HG03521 (cell line): ENCODE measurements around the gene TSPO.
"Not testable (repeated sequence)": the region's sequence is repeated elsewhere in the genome, so short reads cannot be mapped to it uniquely, and the experiment has no call there.

Source experiments
- ATAC-seq: cut with Tn5 transposase; IDR thresholded peaks from one replicate; pipeline ENCODE4 v1.9.1; 2021; ENCODE audit warnings: mild to moderate bottlenecking, moderate library complexity; ENCODE audit not compliant: unreplicated experiment

The TSPO gene

GRCh38 chr22:43129426-43130425 lies 21.6 kb upstream of the TSPO start:
- ATAC-seq, result no peak

GRCh38 chr22:43131773-43132501 lies 19.4 kb upstream of the TSPO start:
- ATAC-seq, result no peak

GRCh38 chr22:43133401-43133800 lies 18.0 kb upstream of the TSPO start:
- no peak for ATAC-seq

- ATAC-seq, result no peak
Measured at GRCh38 chr22:43134553-43134952, 16.8 kb upstream of the TSPO start.

- no peak for ATAC-seq
Measured at GRCh38 chr22:43135565-43135964, 15.8 kb upstream of the TSPO start.

- no peak for ATAC-seq
Measured at GRCh38 chr22:43136255-43136654, 15.1 kb upstream of the TSPO start.

- ATAC-seq, result no peak
Measured at GRCh38 chr22:43136801-43137200, 14.6 kb upstream of the TSPO start.

GRCh38 chr22:43142880-43143562 lies 8.3 kb upstream of the TSPO start, which contains the start of gene MCAT:
MCAT (minus strand) TSS chr22:43143398; CDS start chr22:43143348, 50 bp downstream.
- ATAC-seq, result peak; percentile 78

GRCh38 chr22:43144949-43145348 lies 6.4 kb upstream of the TSPO start:
- ATAC-seq, result no peak

- ATAC-seq, result not testable (repeated sequence)
Measured at GRCh38 chr22:43145371-43145770, 6.0 kb upstream of the TSPO start.

GRCh38 chr22:43146332-43146731 lies 5.0 kb upstream of the TSPO start:
- ATAC-seq, result not testable (repeated sequence)

- no peak for ATAC-seq
Measured at GRCh38 chr22:43147821-43148220, 3.5 kb upstream of the TSPO start.

GRCh38 chr22:43148581-43148980 lies 2.8 kb upstream of the TSPO start:
- no peak for ATAC-seq

- ATAC-seq, result no peak
Measured at GRCh38 chr22:43150731-43151206, 590 bp upstream of the TSPO start.

- ATAC-seq, result no peak
Measured at GRCh38 chr22:43152003-43152356, 621 bp downstream of the TSPO start.

GRCh38 chr22:43152357-43153071 lies 1.2 kb downstream of the TSPO start:
- no peak for ATAC-seq

GRCh38 chr22:43153899-43154298 lies 2.5 kb downstream of the TSPO start:
- no peak for ATAC-seq

- ATAC-seq, result no peak
Measured at GRCh38 chr22:43154887-43155536, 3.7 kb downstream of the TSPO start.

GRCh38 chr22:43155789-43156188 lies 4.4 kb downstream of the TSPO start:
- no peak for ATAC-seq

- ATAC-seq, result no peak
Measured at GRCh38 chr22:43156413-43156812, 5.1 kb downstream of the TSPO start.
